ENCODE measurements around the gene PTPRM. TPM values are rescaled to one million over a fixed set of nuclear protein-coding genes. Genes with fewer than 3 reads are reported as not detected.

Gene PTPRM
- total RNA-seq, 1 donor from 2014 or later, result 71.3 TPM

DNA sequence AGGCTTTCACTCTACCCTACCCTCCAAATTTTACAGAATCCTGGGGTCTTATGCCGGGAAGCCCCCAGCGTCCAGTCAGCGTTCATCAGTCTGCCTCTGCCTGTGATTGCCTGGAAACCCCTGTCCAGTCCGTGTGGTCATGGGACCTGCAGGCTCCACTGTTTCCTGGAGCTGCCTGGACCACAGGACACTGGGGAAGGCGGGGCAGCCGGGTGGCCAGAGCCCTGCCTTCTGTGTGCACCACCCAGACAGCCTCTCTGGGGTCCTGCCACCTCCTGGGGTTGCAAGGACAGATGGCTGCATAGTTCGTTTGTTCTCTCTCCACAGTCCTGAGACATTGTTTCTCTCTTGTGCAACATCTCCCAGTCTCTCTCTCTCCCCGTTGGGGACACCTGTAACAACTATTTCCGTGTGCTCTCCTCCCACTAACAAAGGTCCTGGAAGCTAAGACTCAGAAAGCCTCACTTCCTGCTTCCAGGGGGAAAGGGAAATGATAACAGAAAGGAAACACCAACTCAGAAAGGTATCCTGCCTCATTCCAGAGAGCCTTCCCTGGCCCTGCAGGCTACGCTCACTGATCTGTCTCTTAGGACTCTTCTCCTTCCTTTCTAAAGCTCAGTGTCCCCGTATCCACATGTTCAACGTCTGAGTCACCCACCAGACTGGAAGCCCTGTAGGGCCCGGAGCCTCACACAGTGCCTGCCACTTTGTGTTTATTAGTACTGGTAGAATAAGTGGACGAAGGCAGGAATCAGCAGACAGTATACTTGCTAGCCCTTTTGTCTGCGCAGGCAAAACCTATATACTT is 849.3 kb downstream of the PTPRM start:
- peaks cover 33% of the 10 kb centered on the region for H3K9me3 Mint-ChIP-seq
- H3K27ac Mint-ChIP-seq, result no peak overlapping the region
- H3K4me1 Mint-ChIP-seq, result no peaks in the 10 kb centered on the region

DNA sequence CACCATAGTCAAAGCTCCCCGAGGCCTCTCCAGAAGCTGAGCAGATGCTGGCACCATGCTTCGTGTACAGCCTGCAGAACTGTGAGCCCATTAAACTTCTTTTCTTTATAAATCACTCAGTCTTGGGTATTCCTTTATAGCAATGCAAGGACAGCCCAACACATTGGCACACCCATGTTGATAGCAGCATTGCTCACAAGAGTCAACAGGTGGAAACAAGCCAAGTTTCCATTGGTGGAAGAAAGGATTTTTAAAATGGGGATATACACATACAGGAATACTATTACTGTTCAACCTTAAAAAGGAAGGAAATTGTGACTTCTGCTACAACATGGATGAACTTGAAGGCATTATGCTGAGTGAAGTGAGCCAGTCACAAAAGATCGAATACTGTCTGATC is 855.3 kb downstream of the PTPRM start:
- DNase-seq (ENCODE audit: low spot score in 2 of 2, unreplicated experiment in 2 of 2), result no peak
- TF ChIP-seq, protein P1, sequence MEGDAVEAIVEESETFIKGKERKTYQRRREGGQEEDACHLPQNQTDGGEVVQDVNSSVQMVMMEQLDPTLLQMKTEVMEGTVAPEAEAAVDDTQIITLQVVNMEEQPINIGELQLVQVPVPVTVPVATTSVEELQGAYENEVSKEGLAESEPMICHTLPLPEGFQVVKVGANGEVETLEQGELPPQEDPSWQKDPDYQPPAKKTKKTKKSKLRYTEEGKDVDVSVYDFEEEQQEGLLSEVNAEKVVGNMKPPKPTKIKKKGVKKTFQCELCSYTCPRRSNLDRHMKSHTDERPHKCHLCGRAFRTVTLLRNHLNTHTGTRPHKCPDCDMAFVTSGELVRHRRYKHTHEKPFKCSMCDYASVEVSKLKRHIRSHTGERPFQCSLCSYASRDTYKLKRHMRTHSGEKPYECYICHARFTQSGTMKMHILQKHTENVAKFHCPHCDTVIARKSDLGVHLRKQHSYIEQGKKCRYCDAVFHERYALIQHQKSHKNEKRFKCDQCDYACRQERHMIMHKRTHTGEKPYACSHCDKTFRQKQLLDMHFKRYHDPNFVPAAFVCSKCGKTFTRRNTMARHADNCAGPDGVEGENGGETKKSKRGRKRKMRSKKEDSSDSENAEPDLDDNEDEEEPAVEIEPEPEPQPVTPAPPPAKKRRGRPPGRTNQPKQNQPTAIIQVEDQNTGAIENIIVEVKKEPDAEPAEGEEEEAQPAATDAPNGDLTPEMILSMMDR (IDR thresholded peaks at IDR 0.05; ENCODE audit: unreplicated experiment), result no peak
- Mint-ChIP-seq H3K4me3 (no peak overlapping the region), H3K9me3 (no peaks in the 10 kb centered on the region), H3K27ac (no peak overlapping the region), H3K4me1 (peaks cover 4% of the 10 kb centered on the region), H3K27me3 (ENCODE audit: low read depth) (no peaks in the 10 kb centered on the region), H3K36me3 (no peaks in the 10 kb centered on the region)

More for the DNA sequence above, 849.3 kb downstream of the PTPRM start:
- H3K4me3 Mint-ChIP-seq, result no peak overlapping the region
- DNase-seq (ENCODE audit: low spot score in 2 of 2, unreplicated experiment in 2 of 2), result no peak
- peaks cover 3% of the 10 kb centered on the region for H3K27me3 Mint-ChIP-seq (ENCODE audit: low read depth)
- TF ChIP-seq, protein P1 (IDR thresholded peaks at IDR 0.05; ENCODE audit: unreplicated experiment), result no peak
- peaks cover 5% of the 10 kb centered on the region for H3K36me3 Mint-ChIP-seq

DNA sequence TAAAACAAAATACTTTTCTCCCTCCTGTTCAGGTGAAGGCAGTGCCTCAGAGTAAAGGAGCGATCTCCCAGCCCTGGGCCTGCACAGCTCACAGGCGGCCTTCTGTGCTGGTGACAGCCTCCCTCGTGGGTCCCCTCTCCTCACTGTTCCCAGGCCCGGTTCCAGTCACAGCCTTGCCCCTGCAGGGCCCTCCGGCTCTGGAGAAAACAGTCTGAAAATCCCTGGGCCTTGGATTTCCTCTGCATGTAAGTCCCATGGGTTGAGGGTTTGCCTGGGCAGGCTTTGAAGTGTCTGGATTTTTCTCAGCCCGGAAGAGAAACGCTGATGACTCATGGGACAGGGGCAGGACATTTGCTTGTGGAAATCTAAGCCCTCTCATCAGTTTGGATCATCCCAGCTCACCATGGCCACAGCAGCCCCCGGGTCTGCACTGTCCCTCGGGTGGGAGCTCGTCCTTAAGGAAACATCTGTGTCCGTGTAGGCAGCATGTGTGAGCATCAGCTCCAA is 856.0 kb downstream of the PTPRM start:
- H3K9me3 Mint-ChIP-seq, result no peaks in the 10 kb centered on the region
- H3K4me3 Mint-ChIP-seq, result no peak overlapping the region
- no peak for DNase-seq (ENCODE audit: low spot score in 2 of 2, unreplicated experiment in 2 of 2)
- H3K27me3 Mint-ChIP-seq (ENCODE audit: low read depth), result no peaks in the 10 kb centered on the region
- H3K27ac Mint-ChIP-seq, result peak overlapping the region; percentile 66
- TF ChIP-seq, protein P1 (IDR thresholded peaks at IDR 0.05; ENCODE audit: unreplicated experiment), result no peak
- no peaks in the 10 kb centered on the region for H3K36me3 Mint-ChIP-seq
- peaks cover 7% of the 10 kb centered on the region for H3K4me1 Mint-ChIP-seq

DNA sequence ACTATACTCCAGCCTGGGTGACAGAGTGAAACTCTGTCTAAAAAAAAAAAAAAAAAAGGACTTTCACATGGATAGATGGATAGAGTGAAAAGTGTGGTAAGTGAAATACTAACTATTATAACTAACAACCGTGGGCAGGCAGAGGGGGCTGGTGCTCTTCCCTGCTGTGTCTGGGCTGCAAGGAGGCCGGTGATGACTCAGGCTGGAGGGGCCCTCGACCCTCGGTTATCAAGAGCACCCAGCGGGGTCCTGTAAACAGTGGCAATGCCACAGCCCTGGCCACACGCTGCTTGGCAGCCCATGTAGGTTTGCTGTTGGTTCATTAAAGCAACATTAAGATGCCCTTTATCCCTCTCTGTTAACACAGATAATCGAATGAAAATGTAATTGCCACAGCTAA is 857.4 kb downstream of the PTPRM start:
- TF ChIP-seq, protein P1 (IDR thresholded peaks at IDR 0.05; ENCODE audit: unreplicated experiment), result no peak
- Mint-ChIP-seq H3K9me3 (no peaks in the 10 kb centered on the region), H3K4me1 (peaks cover 9% of the 10 kb centered on the region), H3K27me3 (ENCODE audit: low read depth) (no peaks in the 10 kb centered on the region), H3K36me3 (no peaks in the 10 kb centered on the region), H3K4me3 (no peak overlapping the region), H3K27ac (no peak overlapping the region)
- DNase-seq (ENCODE audit: low spot score in 2 of 2, unreplicated experiment in 2 of 2), result no peak

DNA sequence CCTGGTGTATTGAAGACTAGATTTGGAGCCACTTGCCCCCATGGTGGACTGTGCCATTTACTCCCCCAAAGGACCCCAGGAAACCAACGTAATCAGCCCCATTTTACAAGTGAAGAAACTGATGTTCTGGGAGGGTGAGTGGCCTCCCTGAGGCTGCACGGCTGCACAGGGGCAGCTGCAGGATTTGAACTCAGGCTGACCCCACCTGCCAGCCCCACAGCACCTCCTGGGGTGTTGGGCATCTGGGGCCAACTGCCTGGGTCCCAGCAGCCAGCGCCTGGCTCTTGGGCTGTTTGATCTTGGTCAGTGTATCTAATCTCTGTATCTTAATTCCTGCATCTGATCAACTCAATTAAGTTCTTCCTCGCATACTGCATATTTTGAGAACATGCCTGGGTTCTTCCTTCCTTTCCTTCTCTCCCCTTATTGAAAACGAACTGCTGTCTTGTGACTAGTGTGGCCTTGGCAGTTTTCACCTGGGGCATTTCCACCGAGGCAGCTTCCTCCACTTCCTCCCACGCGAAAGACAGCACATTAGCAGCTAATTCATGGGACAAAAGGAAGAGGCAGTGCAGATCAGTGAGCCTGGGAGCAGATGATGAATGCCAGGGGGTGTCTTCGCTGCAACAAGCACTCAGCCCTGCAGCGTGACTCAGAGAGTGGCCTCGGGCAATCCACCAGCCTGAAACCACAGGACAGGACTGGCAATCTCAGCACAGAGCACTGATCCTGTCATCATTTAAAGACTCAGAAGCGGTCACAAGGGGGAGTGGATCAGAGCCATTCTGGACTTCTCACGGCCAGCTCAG is 858.0 kb downstream of the PTPRM start:
- Mint-ChIP-seq H3K9me3 (no peaks in the 10 kb centered on the region), H3K4me1 (peaks cover 9% of the 10 kb centered on the region), H3K36me3 (no peaks in the 10 kb centered on the region), H3K27me3 (ENCODE audit: low read depth) (no peaks in the 10 kb centered on the region), H3K27ac (no peak overlapping the region), H3K4me3 (no peak overlapping the region)
- TF ChIP-seq, protein P1 (IDR thresholded peaks at IDR 0.05; ENCODE audit: unreplicated experiment), result no peak
- no peak for DNase-seq (ENCODE audit: low spot score in 2 of 2, unreplicated experiment in 2 of 2)
